ENCODE measurements around the gene TMEM81. TPM values are rescaled to one million over a fixed set of nuclear protein-coding genes. Genes with fewer than 3 reads are reported as not detected.

Gene TMEM81
- total RNA-seq, 1 donor from 2014 or later = 3.1 TPM

GRCh38 chr1:205057808-205058575, 26.3 kb downstream of the TMEM81 start:
- Histone ChIP-seq H3K27ac (replicated peaks) (no peak overlapping the region), H3K4me1 (peaks cover 4% of the 10 kb centered on the region), H3K36me3 (no peaks in the 10 kb centered on the region), H3K4me3 (no peak overlapping the region), H3K27me3 (ENCODE audit: low read depth) (peaks cover 52% of the 10 kb centered on the region), H3K9me3 (replicated peaks) (no peaks in the 10 kb centered on the region)
- no peak for TF ChIP-seq CTCF (IDR thresholded peaks at IDR 0.05; ENCODE audit: borderline replicate concordance)
- intact Hi-C loops (cut with micrococcal nuclease) = no loop called here
- no peak for DNase-seq

GRCh38 chr1:205056956-205057568, 27.2 kb downstream of the TMEM81 start:
- Histone ChIP-seq H3K9me3 (replicated peaks) (no peaks in the 10 kb centered on the region), H3K36me3 (no peaks in the 10 kb centered on the region)

GRCh38 chr1:205056188-205056611, 28.1 kb downstream of the TMEM81 start:
- TF ChIP-seq CTCF (IDR thresholded peaks at IDR 0.05; ENCODE audit: borderline replicate concordance) = no peak
- DNase-seq = no peak
- intact Hi-C loops (cut with micrococcal nuclease) = no loop called here

More at GRCh38 chr1:205056956-205057568, 27.2 kb downstream of the TMEM81 start:
- Histone ChIP-seq H3K4me1 (peaks cover 4% of the 10 kb centered on the region), H3K27me3 (ENCODE audit: low read depth) (peaks cover 60% of the 10 kb centered on the region), H3K27ac (replicated peaks) (no peak overlapping the region), H3K4me3 (no peak overlapping the region)
- intact Hi-C loops (cut with micrococcal nuclease) = no loop called here
- TF ChIP-seq CTCF (IDR thresholded peaks at IDR 0.05; ENCODE audit: borderline replicate concordance) = no peak
- no peak for DNase-seq

GRCh38 chr1:205054013-205054412, 30.2 kb downstream of the TMEM81 start:
- intact Hi-C loops (cut with micrococcal nuclease) = no loop called here
- TF ChIP-seq CTCF (IDR thresholded peaks at IDR 0.05; ENCODE audit: borderline replicate concordance) = no peak

More at GRCh38 chr1:205056188-205056611, 28.1 kb downstream of the TMEM81 start:
- H3K27ac ChIP-seq (replicated peaks) = no peak overlapping the region
- peaks cover 67% of the 10 kb centered on the region for H3K27me3 ChIP-seq (ENCODE audit: low read depth)
- H3K4me3 ChIP-seq = no peak overlapping the region
- H3K9me3 ChIP-seq (replicated peaks) = no peaks in the 10 kb centered on the region
- no peaks in the 10 kb centered on the region for H3K36me3 ChIP-seq
- H3K4me1 ChIP-seq = no peaks in the 10 kb centered on the region

GRCh38 chr1:205053296-205053695, 31.0 kb downstream of the TMEM81 start:
- TF ChIP-seq CTCF (IDR thresholded peaks at IDR 0.05; ENCODE audit: borderline replicate concordance) = no peak
- Histone ChIP-seq H3K27me3 (ENCODE audit: low read depth) (peaks cover 73% of the 10 kb centered on the region), H3K36me3 (no peaks in the 10 kb centered on the region), H3K4me1 (no peaks in the 10 kb centered on the region), H3K9me3 (replicated peaks) (no peaks in the 10 kb centered on the region), H3K27ac (replicated peaks) (no peak overlapping the region), H3K4me3 (no peak overlapping the region)
- intact Hi-C loops (cut with micrococcal nuclease) = no loop called here
- DNase-seq = no peak

More at GRCh38 chr1:205054013-205054412, 30.2 kb downstream of the TMEM81 start:
- no peaks in the 10 kb centered on the region for H3K4me1 ChIP-seq
- H3K36me3 ChIP-seq = no peaks in the 10 kb centered on the region
- no peak overlapping the region for H3K27ac ChIP-seq (replicated peaks)
- no peak overlapping the region for H3K4me3 ChIP-seq
- H3K27me3 ChIP-seq (ENCODE audit: low read depth) = peaks cover 76% of the 10 kb centered on the region
- DNase-seq = no peak
- H3K9me3 ChIP-seq (replicated peaks) = no peaks in the 10 kb centered on the region

Data from left ventricle myocardium inferior (tissue), 1 donor.